ENCODE results near the gene TOM1L1. TPM values are rescaled to one million over a fixed set of nuclear protein-coding genes. Genes with fewer than 3 reads are reported as not detected.

TOM1L1 gene
- total RNA-seq, 1 experiment from 2014 or later, result 58.5 TPM

DNA sequence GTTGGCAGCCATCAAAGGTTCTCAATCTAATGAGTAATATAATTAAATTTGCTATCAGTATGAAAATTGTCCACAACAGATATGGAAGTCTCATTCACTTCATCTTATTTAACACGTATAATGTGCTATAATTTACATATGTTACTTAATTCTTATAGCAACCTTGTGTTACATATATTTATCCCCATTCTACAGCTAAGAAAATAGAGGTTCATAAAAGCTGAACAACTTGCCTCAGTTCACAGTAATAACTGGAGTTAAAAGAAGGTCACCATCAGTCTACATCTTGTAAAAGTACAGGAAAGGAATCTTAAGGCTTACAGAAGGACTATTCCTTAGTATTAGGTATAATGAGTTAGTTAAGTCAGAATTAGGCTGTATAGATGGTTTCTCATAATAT is 95.8 kb downstream of the TOM1L1 start (continued):
- TF ChIP-seq, protein P1, sequence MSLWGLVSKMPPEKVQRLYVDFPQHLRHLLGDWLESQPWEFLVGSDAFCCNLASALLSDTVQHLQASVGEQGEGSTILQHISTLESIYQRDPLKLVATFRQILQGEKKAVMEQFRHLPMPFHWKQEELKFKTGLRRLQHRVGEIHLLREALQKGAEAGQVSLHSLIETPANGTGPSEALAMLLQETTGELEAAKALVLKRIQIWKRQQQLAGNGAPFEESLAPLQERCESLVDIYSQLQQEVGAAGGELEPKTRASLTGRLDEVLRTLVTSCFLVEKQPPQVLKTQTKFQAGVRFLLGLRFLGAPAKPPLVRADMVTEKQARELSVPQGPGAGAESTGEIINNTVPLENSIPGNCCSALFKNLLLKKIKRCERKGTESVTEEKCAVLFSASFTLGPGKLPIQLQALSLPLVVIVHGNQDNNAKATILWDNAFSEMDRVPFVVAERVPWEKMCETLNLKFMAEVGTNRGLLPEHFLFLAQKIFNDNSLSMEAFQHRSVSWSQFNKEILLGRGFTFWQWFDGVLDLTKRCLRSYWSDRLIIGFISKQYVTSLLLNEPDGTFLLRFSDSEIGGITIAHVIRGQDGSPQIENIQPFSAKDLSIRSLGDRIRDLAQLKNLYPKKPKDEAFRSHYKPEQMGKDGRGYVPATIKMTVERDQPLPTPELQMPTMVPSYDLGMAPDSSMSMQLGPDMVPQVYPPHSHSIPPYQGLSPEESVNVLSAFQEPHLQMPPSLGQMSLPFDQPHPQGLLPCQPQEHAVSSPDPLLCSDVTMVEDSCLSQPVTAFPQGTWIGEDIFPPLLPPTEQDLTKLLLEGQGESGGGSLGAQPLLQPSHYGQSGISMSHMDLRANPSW (CRISPR knock-in tag; conservative IDR thresholded peaks at IDR 0.05; ENCODE audit: low read depth), result no peak
- TF ChIP-seq, protein P2, sequence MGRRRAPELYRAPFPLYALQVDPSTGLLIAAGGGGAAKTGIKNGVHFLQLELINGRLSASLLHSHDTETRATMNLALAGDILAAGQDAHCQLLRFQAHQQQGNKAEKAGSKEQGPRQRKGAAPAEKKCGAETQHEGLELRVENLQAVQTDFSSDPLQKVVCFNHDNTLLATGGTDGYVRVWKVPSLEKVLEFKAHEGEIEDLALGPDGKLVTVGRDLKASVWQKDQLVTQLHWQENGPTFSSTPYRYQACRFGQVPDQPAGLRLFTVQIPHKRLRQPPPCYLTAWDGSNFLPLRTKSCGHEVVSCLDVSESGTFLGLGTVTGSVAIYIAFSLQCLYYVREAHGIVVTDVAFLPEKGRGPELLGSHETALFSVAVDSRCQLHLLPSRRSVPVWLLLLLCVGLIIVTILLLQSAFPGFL (CRISPR knock-in tag; IDR thresholded peaks at IDR 0.05; ENCODE audit: borderline replicate concordance), result no peak
- TF ChIP-seq ETV6 (CRISPR knock-in tag; IDR thresholded peaks at IDR 0.05) (no peak), CREM (CRISPR knock-in tag; IDR thresholded peaks at IDR 0.05) (no peak), RORB (CRISPR knock-in tag; IDR thresholded peaks at IDR 0.05) (no peak)

DNA sequence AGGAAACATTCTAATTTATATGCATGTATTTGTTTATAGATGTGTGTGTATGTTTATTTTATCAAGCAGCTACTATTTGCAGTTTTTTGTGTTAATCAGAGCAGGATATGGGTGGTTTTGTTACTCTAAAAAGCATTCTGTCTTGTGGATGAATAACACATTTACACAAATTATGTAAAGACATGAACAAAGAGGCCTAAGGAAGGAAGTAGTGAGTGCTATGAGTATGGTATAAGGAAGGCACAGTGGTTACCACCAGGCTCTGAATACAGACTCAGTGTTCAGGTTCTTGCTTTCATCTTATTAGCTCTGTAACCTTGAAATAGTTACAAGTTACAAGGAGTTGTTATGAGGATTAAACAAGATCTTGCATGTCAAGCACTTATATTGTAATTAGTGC is 101.8 kb downstream of the TOM1L1 start:
- ATAC-seq (no peak), DNase-seq (ENCODE audit: low spot score) (no peak)
- ChIA-PET CTCF (interaction anchor here (0.9 kb wide), 1 partner anchor 9 kb away, joined by 3 read pairs; no protein-coding TSS in a partner anchor), POLR2A (no interaction called here)
- Mint-ChIP-seq H3K4me1 (peaks cover 24% of the 10 kb centered on the region), H3K9me3 (no peaks in the 10 kb centered on the region), H3K4me3 (no peak overlapping the region), H3K27me3 (ENCODE audit: low read depth) (no peaks in the 10 kb centered on the region), H3K36me3 (0 out of 2 replicates have a peak, but pooled peaks cover 3% of the 10 kb centered on the region), H3K27ac (no peak overlapping the region)
- TF ChIP-seq, protein P3, sequence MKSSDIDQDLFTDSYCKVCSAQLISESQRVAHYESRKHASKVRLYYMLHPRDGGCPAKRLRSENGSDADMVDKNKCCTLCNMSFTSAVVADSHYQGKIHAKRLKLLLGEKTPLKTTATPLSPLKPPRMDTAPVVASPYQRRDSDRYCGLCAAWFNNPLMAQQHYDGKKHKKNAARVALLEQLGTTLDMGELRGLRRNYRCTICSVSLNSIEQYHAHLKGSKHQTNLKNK (CRISPR knock-in tag; IDR thresholded peaks at IDR 0.05), result no peak
- TF ChIP-seq, protein P4, sequence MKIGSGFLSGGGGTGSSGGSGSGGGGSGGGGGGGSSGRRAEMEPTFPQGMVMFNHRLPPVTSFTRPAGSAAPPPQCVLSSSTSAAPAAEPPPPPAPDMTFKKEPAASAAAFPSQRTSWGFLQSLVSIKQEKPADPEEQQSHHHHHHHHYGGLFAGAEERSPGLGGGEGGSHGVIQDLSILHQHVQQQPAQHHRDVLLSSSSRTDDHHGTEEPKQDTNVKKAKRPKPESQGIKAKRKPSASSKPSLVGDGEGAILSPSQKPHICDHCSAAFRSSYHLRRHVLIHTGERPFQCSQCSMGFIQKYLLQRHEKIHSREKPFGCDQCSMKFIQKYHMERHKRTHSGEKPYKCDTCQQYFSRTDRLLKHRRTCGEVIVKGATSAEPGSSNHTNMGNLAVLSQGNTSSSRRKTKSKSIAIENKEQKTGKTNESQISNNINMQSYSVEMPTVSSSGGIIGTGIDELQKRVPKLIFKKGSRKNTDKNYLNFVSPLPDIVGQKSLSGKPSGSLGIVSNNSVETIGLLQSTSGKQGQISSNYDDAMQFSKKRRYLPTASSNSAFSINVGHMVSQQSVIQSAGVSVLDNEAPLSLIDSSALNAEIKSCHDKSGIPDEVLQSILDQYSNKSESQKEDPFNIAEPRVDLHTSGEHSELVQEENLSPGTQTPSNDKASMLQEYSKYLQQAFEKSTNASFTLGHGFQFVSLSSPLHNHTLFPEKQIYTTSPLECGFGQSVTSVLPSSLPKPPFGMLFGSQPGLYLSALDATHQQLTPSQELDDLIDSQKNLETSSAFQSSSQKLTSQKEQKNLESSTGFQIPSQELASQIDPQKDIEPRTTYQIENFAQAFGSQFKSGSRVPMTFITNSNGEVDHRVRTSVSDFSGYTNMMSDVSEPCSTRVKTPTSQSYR (CRISPR knock-in tag; IDR thresholded peaks at IDR 0.05), result no peak
- TF ChIP-seq ETV6 (CRISPR knock-in tag; IDR thresholded peaks at IDR 0.05), result no peak
- no peak for TF ChIP-seq SP1 (CRISPR knock-in tag; conservative IDR thresholded peaks at IDR 0.05)
- TF ChIP-seq ZNF416 (CRISPR knock-in tag; IDR thresholded peaks at IDR 0.05), result no peak
- TF ChIP-seq CREM (CRISPR knock-in tag; IDR thresholded peaks at IDR 0.05), result no peak
- TF ChIP-seq GRHL2 (CRISPR knock-in tag; IDR thresholded peaks at IDR 0.05; ENCODE audit: insufficient replicate concordance, severe bottlenecking), result no peak
- TF ChIP-seq, protein P5, sequence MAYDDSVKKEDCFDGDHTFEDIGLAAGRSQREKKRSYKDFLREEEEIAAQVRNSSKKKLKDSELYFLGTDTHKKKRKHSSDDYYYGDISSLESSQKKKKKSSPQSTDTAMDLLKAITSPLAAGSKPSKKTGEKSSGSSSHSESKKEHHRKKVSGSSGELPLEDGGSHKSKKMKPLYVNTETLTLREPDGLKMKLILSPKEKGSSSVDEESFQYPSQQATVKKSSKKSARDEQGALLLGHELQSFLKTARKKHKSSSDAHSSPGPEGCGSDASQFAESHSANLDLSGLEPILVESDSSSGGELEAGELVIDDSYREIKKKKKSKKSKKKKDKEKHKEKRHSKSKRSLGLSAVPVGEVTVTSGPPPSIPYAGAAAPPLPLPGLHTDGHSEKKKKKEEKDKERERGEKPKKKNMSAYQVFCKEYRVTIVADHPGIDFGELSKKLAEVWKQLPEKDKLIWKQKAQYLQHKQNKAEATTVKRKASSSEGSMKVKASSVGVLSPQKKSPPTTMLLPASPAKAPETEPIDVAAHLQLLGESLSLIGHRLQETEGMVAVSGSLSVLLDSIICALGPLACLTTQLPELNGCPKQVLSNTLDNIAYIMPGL (CRISPR knock-in tag; IDR thresholded peaks at IDR 0.05), result no peak
- TF ChIP-seq, protein P6, sequence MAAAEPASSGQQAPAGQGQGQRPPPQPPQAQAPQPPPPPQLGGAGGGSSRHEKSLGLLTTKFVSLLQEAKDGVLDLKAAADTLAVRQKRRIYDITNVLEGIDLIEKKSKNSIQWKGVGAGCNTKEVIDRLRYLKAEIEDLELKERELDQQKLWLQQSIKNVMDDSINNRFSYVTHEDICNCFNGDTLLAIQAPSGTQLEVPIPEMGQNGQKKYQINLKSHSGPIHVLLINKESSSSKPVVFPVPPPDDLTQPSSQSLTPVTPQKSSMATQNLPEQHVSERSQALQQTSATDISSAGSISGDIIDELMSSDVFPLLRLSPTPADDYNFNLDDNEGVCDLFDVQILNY (CRISPR knock-in tag; IDR thresholded peaks at IDR 0.05), result no peak
- no peak for TF ChIP-seq EMX1 (CRISPR knock-in tag; IDR thresholded peaks at IDR 0.05)
- no peak for TF ChIP-seq ARID4B (CRISPR knock-in tag; IDR thresholded peaks at IDR 0.05; ENCODE audit: borderline replicate concordance)
- TF ChIP-seq SOX15 (CRISPR knock-in tag; IDR thresholded peaks at IDR 0.05), result no peak
- TF ChIP-seq, protein P7, sequence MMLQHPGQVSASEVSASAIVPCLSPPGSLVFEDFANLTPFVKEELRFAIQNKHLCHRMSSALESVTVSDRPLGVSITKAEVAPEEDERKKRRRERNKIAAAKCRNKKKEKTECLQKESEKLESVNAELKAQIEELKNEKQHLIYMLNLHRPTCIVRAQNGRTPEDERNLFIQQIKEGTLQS (CRISPR knock-in tag; conservative IDR thresholded peaks at IDR 0.05), result no peak
- TF ChIP-seq ZNF263 (CRISPR knock-in tag; IDR thresholded peaks at IDR 0.05; ENCODE audit: low read depth), result no peak
